GM18508 (cell line): ENCODE data around the gene SLC49A3.
"Not testable (repeated sequence)": the region's sequence is repeated elsewhere in the genome, so short reads cannot be mapped to it uniquely, and the experiment has no call there.

Source experiments
- ATAC-seq: cut with Tn5 transposase; IDR thresholded peaks from one replicate; pipeline ENCODE4 v1.9.1; 2021; ENCODE audit warnings: moderate number of reproducible peaks; ENCODE audit not compliant: insufficient read depth, unreplicated experiment

Gene SLC49A3

GRCh38 chr4:669806-670559 is 19.0 kb downstream of the SLC49A3 start:
- not testable (repeated sequence) for ATAC-seq

GRCh38 chr4:668219-668618 is 20.7 kb downstream of the SLC49A3 start:
- ATAC-seq, result not testable (repeated sequence)

GRCh38 chr4:667545-667925 is 21.4 kb downstream of the SLC49A3 start:
- no peak for ATAC-seq

- ATAC-seq, result no peak
Observed at GRCh38 chr4:666822-667544, 22.0 kb downstream of the SLC49A3 start.

- no peak for ATAC-seq
Observed at GRCh38 chr4:666436-666810, 22.5 kb downstream of the SLC49A3 start.

GRCh38 chr4:665751-666435 is 23.1 kb downstream of the SLC49A3 start:
- no peak for ATAC-seq

GRCh38 chr4:665381-665750 is 23.6 kb downstream of the SLC49A3 start:
- ATAC-seq, result no peak

- no peak for ATAC-seq
Observed at GRCh38 chr4:664713-665231, 24.2 kb downstream of the SLC49A3 start.

- ATAC-seq, result no peak
Observed at GRCh38 chr4:663438-664428, 25.2 kb downstream of the SLC49A3 start.

- no peak for ATAC-seq
Observed at GRCh38 chr4:663046-663437, 25.9 kb downstream of the SLC49A3 start.

- ATAC-seq, result no peak
Observed at GRCh38 chr4:661881-662761, 26.8 kb downstream of the SLC49A3 start.

- no peak for ATAC-seq
Observed at GRCh38 chr4:661231-661630, 27.7 kb downstream of the SLC49A3 start.

GRCh38 chr4:660401-660800 is 28.6 kb downstream of the SLC49A3 start:
- ATAC-seq, result no peak

- ATAC-seq, result no peak
Observed at GRCh38 chr4:659851-660250, 29.1 kb downstream of the SLC49A3 start.

GRCh38 chr4:658681-659667 is 30.0 kb downstream of the SLC49A3 start:
- no peak for ATAC-seq

GRCh38 chr4:657834-658667 is 30.9 kb downstream of the SLC49A3 start:
- ATAC-seq, result no peak

GRCh38 chr4:657338-657833 is 31.6 kb downstream of the SLC49A3 start:
- ATAC-seq, result no peak
